ENCODE results near the gene DTNB. TPM values are rescaled to one million over a fixed set of nuclear protein-coding genes. Genes with fewer than 3 reads are reported as not detected.

Gene DTNB
- polyA plus RNA-seq, 1 donor from 2014 or later: 22.5 TPM

DNA sequence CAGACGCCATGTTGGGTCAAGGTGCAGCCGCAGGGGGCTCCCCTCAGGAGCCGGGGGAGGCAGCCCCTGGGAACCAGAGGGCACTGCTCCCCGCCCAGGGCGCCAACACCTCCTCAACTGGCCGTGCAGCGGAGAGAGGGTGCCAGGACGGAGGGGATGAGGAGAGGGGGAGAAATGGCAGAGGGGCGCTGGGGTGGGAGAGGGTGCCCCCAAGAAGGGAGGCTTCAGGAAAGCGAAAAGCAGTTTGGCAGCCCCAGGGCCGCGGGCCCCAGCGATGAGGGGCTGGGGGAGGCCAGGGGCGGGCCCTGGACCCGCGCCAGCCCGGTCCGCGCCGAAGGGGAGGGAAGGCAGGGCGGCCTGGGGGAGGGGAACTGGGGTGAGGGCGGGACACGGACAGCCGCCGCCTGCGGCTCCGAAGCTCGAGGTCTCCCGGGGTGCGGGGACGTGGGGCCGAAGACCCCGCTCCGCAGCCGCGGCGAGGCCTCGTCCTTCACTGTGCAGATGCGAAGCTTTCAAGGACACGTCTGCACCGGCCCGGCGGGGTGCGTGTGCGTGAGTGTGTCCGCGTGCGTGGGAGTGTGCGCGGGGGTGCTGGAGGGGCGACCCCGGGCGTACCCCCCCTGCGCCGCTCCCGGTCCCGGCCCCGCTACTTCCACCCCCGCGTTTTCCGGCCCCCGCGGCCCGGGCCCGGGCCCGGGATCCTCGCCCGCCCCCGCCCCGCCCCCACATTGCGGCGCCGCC is 333.0 kb downstream of the DTNB start:
- Histone ChIP-seq H3K9me3 (ENCODE audit: low read length) (no peaks in the 10 kb centered on the region), H3K27ac (ENCODE audit: low read length) (no peak overlapping the region), H3K9ac (ENCODE audit: low read length) (peak overlapping the region; percentile 56), H3K4me2 (ENCODE audit: low read length) (no peak overlapping the region), H3K9me2 (ENCODE audit: insufficient read depth, low read length) (no peaks in the 10 kb centered on the region), H3K4me3 (ENCODE audit: low read length) (peak overlapping the region; percentile 72), H3K36me3 (ENCODE audit: insufficient read depth, low read length) (no peaks in the 10 kb centered on the region), H3K79me2 (replicated peaks; ENCODE audit: insufficient read depth, low read length) (peaks cover 3% of the 10 kb centered on the region), H2AFZ (ENCODE audit: low read depth, low read length) (no peak overlapping the region), H4K20me1 (ENCODE audit: insufficient read depth) (peaks cover 9% of the 10 kb centered on the region), H3K27me3 (ENCODE audit: insufficient read depth, low read depth, low read length) (no peaks in the 10 kb centered on the region), H3F3A (ENCODE audit: insufficient read depth, low read length, poor library complexity, severe bottlenecking) (no peaks in the 10 kb centered on the region)
- TF ChIP-seq EP300 (conservative IDR thresholded peaks at IDR 0.05; ENCODE audit: poor library complexity, severe bottlenecking) (no peak), RAD21 (conservative IDR thresholded peaks at IDR 0.05) (no peak), POLR2AphosphoS5 (IDR thresholded peaks at IDR 0.05) (no peak), SMC3 (conservative IDR thresholded peaks at IDR 0.05; ENCODE audit: poor library complexity) (no peak), TAF1 (IDR thresholded peaks at IDR 0.05; ENCODE audit: low read depth) (no peak), MXI1 (conservative IDR thresholded peaks at IDR 0.05; ENCODE audit: poor library complexity, severe bottlenecking) (no peak), EZH2 (IDR thresholded peaks at IDR 0.05; ENCODE audit: borderline replicate concordance, insufficient read depth, low read length, poor library complexity, severe bottlenecking) (no peak)
- TF ChIP-seq, protein P1, sequence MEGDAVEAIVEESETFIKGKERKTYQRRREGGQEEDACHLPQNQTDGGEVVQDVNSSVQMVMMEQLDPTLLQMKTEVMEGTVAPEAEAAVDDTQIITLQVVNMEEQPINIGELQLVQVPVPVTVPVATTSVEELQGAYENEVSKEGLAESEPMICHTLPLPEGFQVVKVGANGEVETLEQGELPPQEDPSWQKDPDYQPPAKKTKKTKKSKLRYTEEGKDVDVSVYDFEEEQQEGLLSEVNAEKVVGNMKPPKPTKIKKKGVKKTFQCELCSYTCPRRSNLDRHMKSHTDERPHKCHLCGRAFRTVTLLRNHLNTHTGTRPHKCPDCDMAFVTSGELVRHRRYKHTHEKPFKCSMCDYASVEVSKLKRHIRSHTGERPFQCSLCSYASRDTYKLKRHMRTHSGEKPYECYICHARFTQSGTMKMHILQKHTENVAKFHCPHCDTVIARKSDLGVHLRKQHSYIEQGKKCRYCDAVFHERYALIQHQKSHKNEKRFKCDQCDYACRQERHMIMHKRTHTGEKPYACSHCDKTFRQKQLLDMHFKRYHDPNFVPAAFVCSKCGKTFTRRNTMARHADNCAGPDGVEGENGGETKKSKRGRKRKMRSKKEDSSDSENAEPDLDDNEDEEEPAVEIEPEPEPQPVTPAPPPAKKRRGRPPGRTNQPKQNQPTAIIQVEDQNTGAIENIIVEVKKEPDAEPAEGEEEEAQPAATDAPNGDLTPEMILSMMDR (IDR thresholded peaks at IDR 0.05; ENCODE audit: poor library complexity, severe bottlenecking): no peak

DNA sequence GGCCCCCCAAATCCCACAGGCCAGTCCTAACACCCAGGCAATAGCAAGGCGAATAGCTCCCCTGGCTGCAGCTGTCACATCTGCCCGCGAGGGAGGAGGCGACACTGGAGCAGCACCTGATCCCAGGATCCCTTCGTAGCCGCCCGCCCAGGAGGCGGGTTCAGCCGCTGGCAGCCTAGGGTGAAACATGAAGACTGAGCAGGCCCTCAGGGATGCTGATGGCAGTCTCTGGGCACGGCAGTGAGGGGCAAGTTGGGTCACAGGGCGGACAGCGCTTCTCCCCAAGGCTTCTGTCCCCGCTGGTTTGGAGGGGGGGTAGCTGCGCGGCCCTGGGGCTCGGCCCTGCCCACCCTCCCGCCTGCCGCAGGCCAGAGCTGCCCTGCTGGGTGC is 333.6 kb downstream of the DTNB start:
- Histone ChIP-seq H3F3A (ENCODE audit: insufficient read depth, low read length, poor library complexity, severe bottlenecking) (no peaks in the 10 kb centered on the region), H3K9me3 (ENCODE audit: low read length) (no peaks in the 10 kb centered on the region), H3K4me3 (ENCODE audit: low read length) (peak overlapping the region; percentile 72), H3K4me2 (ENCODE audit: low read length) (no peak overlapping the region), H3K27ac (ENCODE audit: low read length) (no peak overlapping the region), H2AFZ (ENCODE audit: low read depth, low read length) (no peak overlapping the region), H3K79me2 (replicated peaks; ENCODE audit: insufficient read depth, low read length) (peaks cover 3% of the 10 kb centered on the region), H3K36me3 (ENCODE audit: insufficient read depth, low read length) (no peaks in the 10 kb centered on the region), H3K9me2 (ENCODE audit: insufficient read depth, low read length) (no peaks in the 10 kb centered on the region), H3K9ac (ENCODE audit: low read length) (peak overlapping the region; percentile 56), H3K27me3 (ENCODE audit: insufficient read depth, low read depth, low read length) (no peaks in the 10 kb centered on the region), H4K20me1 (ENCODE audit: insufficient read depth) (peaks cover 9% of the 10 kb centered on the region)
- TF ChIP-seq TAF1 (IDR thresholded peaks at IDR 0.05; ENCODE audit: low read depth) (no peak), EZH2 (IDR thresholded peaks at IDR 0.05; ENCODE audit: borderline replicate concordance, insufficient read depth, low read length, poor library complexity, severe bottlenecking) (no peak), RAD21 (conservative IDR thresholded peaks at IDR 0.05) (peak; percentile 10)
- TF ChIP-seq, protein P1 (IDR thresholded peaks at IDR 0.05; ENCODE audit: poor library complexity, severe bottlenecking): peak; percentile 27

DNA sequence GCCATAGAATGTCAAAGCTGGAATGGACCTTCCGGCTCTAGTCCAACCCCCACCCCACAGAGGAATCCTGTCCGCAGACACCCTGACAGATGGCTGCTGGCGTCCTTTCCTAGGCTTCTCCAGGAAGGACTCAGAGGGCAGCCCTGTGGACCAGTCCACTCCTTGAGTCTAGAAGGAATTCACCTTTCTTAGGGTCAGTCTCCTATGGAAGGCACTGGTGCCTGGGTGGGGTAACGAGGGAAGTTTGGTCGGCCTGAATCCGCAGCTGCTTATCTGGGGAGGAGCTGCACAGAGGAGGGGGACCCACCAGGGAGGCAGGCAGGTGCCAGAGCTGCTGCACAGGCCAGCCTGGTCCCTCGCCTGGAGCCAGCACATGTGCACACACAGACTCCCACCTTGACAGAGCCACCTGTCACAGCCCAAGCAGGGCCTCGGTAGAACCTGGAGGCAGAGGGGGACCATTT is 334.1 kb downstream of the DTNB start:
- Histone ChIP-seq H3K27me3 (ENCODE audit: insufficient read depth, low read depth, low read length) (no peaks in the 10 kb centered on the region), H3K9me2 (ENCODE audit: insufficient read depth, low read length) (no peaks in the 10 kb centered on the region), H4K20me1 (ENCODE audit: insufficient read depth) (peaks cover 9% of the 10 kb centered on the region), H3K27ac (ENCODE audit: low read length) (no peak overlapping the region), H3K9me3 (ENCODE audit: low read length) (no peaks in the 10 kb centered on the region), H3K79me2 (replicated peaks; ENCODE audit: insufficient read depth, low read length) (peaks cover 3% of the 10 kb centered on the region), H3F3A (ENCODE audit: insufficient read depth, low read length, poor library complexity, severe bottlenecking) (no peaks in the 10 kb centered on the region), H3K36me3 (ENCODE audit: insufficient read depth, low read length) (no peaks in the 10 kb centered on the region), H3K4me3 (ENCODE audit: low read length) (peak overlapping the region; percentile 72), H2AFZ (ENCODE audit: low read depth, low read length) (no peak overlapping the region), H3K9ac (ENCODE audit: low read length) (peak overlapping the region; percentile 9), H3K4me2 (ENCODE audit: low read length) (no peak overlapping the region)
- TF ChIP-seq TAF1 (IDR thresholded peaks at IDR 0.05; ENCODE audit: low read depth): no peak
- TF ChIP-seq, protein P1 (IDR thresholded peaks at IDR 0.05; ENCODE audit: poor library complexity, severe bottlenecking): no peak
- no peak for TF ChIP-seq MXI1 (conservative IDR thresholded peaks at IDR 0.05; ENCODE audit: poor library complexity, severe bottlenecking)
- TF ChIP-seq POLR2AphosphoS5 (IDR thresholded peaks at IDR 0.05): no peak
- no peak for TF ChIP-seq EP300 (conservative IDR thresholded peaks at IDR 0.05; ENCODE audit: poor library complexity, severe bottlenecking)
- TF ChIP-seq, protein P2, sequence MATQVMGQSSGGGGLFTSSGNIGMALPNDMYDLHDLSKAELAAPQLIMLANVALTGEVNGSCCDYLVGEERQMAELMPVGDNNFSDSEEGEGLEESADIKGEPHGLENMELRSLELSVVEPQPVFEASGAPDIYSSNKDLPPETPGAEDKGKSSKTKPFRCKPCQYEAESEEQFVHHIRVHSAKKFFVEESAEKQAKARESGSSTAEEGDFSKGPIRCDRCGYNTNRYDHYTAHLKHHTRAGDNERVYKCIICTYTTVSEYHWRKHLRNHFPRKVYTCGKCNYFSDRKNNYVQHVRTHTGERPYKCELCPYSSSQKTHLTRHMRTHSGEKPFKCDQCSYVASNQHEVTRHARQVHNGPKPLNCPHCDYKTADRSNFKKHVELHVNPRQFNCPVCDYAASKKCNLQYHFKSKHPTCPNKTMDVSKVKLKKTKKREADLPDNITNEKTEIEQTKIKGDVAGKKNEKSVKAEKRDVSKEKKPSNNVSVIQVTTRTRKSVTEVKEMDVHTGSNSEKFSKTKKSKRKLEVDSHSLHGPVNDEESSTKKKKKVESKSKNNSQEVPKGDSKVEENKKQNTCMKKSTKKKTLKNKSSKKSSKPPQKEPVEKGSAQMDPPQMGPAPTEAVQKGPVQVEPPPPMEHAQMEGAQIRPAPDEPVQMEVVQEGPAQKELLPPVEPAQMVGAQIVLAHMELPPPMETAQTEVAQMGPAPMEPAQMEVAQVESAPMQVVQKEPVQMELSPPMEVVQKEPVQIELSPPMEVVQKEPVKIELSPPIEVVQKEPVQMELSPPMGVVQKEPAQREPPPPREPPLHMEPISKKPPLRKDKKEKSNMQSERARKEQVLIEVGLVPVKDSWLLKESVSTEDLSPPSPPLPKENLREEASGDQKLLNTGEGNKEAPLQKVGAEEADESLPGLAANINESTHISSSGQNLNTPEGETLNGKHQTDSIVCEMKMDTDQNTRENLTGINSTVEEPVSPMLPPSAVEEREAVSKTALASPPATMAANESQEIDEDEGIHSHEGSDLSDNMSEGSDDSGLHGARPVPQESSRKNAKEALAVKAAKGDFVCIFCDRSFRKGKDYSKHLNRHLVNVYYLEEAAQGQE (IDR thresholded peaks at IDR 0.05; ENCODE audit: borderline replicate concordance): no peak
- TF ChIP-seq EZH2 (IDR thresholded peaks at IDR 0.05; ENCODE audit: borderline replicate concordance, insufficient read depth, low read length, poor library complexity, severe bottlenecking): no peak
- TF ChIP-seq SMC3 (conservative IDR thresholded peaks at IDR 0.05; ENCODE audit: poor library complexity): no peak
- TF ChIP-seq RAD21 (conservative IDR thresholded peaks at IDR 0.05): no peak
